SK-N-SH (cell line): ENCODE results near the gene ABR. TPM values are rescaled to one million over a fixed set of nuclear protein-coding genes. Genes with fewer than 3 reads are reported as not detected.
A peak's percentile ranks its signal among the peaks of the same experiment; 100 is the strongest.

Experiments
- CTCF ChIA-PET: fragments of 300-600, 350-600 bp; formaldehyde crosslinking; extraction: SDS; loops from one replicate; lab custom pipeline; 2021; lab: Yijun Ruan, JAX
- POLR2A ChIA-PET: fragments of 350-600 bp; sonication (Branson Sonifier 250); formaldehyde crosslinking; extraction: SDS; loops from one replicate; lab custom pipeline; 2020; ENCODE audit warnings: antibody characterized with exemption, inconsistent platforms; lab: Yijun Ruan, JAX
- DNase-seq: peaks from one replicate; pipeline ENCODE4 v3.0.0; 2012
- H2AFZ ChIP-seq: fragments of 200-600 bp; sonication (generic); 2 replicates; pipeline ENCODE4 v1.8.1; 2016; ENCODE audit warnings: antibody characterized with exemption, mild to moderate bottlenecking, low read depth
- H3F3A ChIP-seq: fragments of 200-600 bp; sonication (generic); replicated peaks from 2 replicates; pipeline ENCODE3; 2016; ENCODE audit warnings: antibody characterized with exemption, mild to moderate bottlenecking; ENCODE audit not compliant: insufficient read depth
- H3K27ac ChIP-seq, 2 experiments: fragments of 200-500 bp in 1 of 2; fragments of 200-600 bp in 1 of 2; sonication (Bioruptor generic) in 1 of 2; sonication (generic), shearing (Covaris generic) in 1 of 2; 2 replicates each; pipeline versions ENCODE4 v1.5.1 to v1.6.1; 2014 to 2016; ENCODE audit warnings: low read depth in 2 of 2, inconsistent platforms in 1 of 2, low read length in 1 of 2, mild to moderate bottlenecking in 1 of 2, mixed read lengths in 1 of 2
- H3K27me3 ChIP-seq: fragments of 200-600 bp; sonication (generic), shearing (Covaris generic); 2 replicates; pipeline ENCODE4 v1.6.1; 2016; ENCODE audit warnings: mixed run types; ENCODE audit not compliant: insufficient read depth
- H3K36me3 ChIP-seq, 2 experiments: fragments of 200-500 bp in 1 of 2; fragments of 200-600 bp in 1 of 2; sonication (Bioruptor generic) in 1 of 2; sonication (generic) in 1 of 2; replicated peaks in 1 of 2; 2 replicates each; pipeline versions ENCODE3 to v1.5.1; 2014 to 2016; ENCODE audit warnings: low read length in 1 of 2, mild to moderate bottlenecking in 1 of 2; ENCODE audit not compliant: insufficient read depth in 2 of 2, control insufficient read depth in 1 of 2
- H3K4me1 ChIP-seq, 2 experiments: fragments of 200-500 bp in 1 of 2; fragments of 200-600 bp in 1 of 2; sonication (Bioruptor generic) in 1 of 2; sonication (generic), shearing (Covaris generic) in 1 of 2; 2 replicates each; pipeline versions ENCODE4 v1.5.1 to v1.6.1; 2014 to 2016; ENCODE audit warnings: low read depth in 1 of 2, low read length in 1 of 2, mixed run types in 1 of 2; ENCODE audit not compliant: insufficient read depth in 2 of 2, control insufficient read depth in 1 of 2
- H3K4me2 ChIP-seq: fragments of 200-600 bp; sonication (generic), shearing (Covaris generic); 2 replicates; pipeline ENCODE4 v1.6.1; 2017; ENCODE audit warnings: mixed run types
- H3K4me3 ChIP-seq, 2 experiments: fragments of 200-500 bp in 1 of 2; fragments of 200-600 bp in 1 of 2; sonication (Bioruptor generic) in 1 of 2; sonication (generic), shearing (Covaris generic) in 1 of 2; 2 replicates each; pipeline versions ENCODE4 v1.5.1 to v1.8.1; 2014 to 2016; ENCODE audit warnings: low read depth in 2 of 2, inconsistent platforms in 1 of 2, low read length in 1 of 2, mild to moderate bottlenecking in 1 of 2, mixed read lengths in 1 of 2, moderate library complexity in 1 of 2
- H3K79me2 ChIP-seq: fragments of 200-600 bp; sonication (generic); 2 replicates; pipeline ENCODE4 v1.8.1; 2017; ENCODE audit warnings: mild to moderate bottlenecking; ENCODE audit not compliant: insufficient read depth
- H3K9ac ChIP-seq: fragments of 200-600 bp; sonication (generic); 2 replicates; pipeline ENCODE4 v1.6.1; 2017; ENCODE audit warnings: mixed run types
- H3K9me2 ChIP-seq: fragments of 200-600 bp; sonication (generic); 2 replicates; pipeline ENCODE4 v1.6.1; 2017; ENCODE audit warnings: mixed run types
- H3K9me3 ChIP-seq: fragments of 200-600 bp; sonication (generic); 2 replicates; pipeline ENCODE4 v1.6.1; 2017; ENCODE audit warnings: mixed run types, mild to moderate bottlenecking, moderate library complexity
- H4K20me1 ChIP-seq: fragments of 200-600 bp; sonication (generic); 2 replicates; pipeline ENCODE4 v1.6.1; 2017; ENCODE audit warnings: mild to moderate bottlenecking, mixed run types; ENCODE audit not compliant: insufficient read depth
- EP300 ChIP-seq, 2 experiments: IDR thresholded peaks; 2 replicates each; pipeline versions ENCODE4 v1.4.0 to v1.6.1; 2012; ENCODE audit warnings: borderline replicate concordance in 1 of 2, low read depth in 1 of 2, low read length in 1 of 2
- FOSL2 ChIP-seq: IDR thresholded peaks from 2 replicates; pipeline ENCODE4 v1.4.0; 2012; ENCODE audit warnings: low read depth, mild to moderate bottlenecking, moderate library complexity, borderline replicate concordance
- FOXM1 ChIP-seq: IDR thresholded peaks from 2 replicates; pipeline ENCODE4 v1.4.0; 2012; ENCODE audit warnings: low read depth, mild to moderate bottlenecking
- GATA2 ChIP-seq: sonication (generic); formaldehyde crosslinking; IDR thresholded peaks from 2 replicates; pipeline ENCODE4 v1.5.0; 2020; ENCODE audit warnings: mild to moderate bottlenecking, missing genetic modification reagents
- JUND ChIP-seq: IDR thresholded peaks from 2 replicates; pipeline ENCODE4 v1.4.0; 2012
- MEF2A ChIP-seq: IDR thresholded peaks from 2 replicates; pipeline ENCODE4 v1.4.0; 2012; ENCODE audit warnings: low read depth, borderline replicate concordance
- NFIC ChIP-seq: IDR thresholded peaks from 2 replicates; pipeline ENCODE4 v1.4.0; 2012; ENCODE audit warnings: borderline replicate concordance
- NRF1 ChIP-seq: IDR thresholded peaks from 2 replicates; pipeline ENCODE4 v1.6.1; 2012; ENCODE audit warnings: low read depth, mild to moderate bottlenecking, low read length
- POLR2AphosphoS5 ChIP-seq: IDR thresholded peaks from 2 replicates; pipeline ENCODE4 v1.6.1; 2012; ENCODE audit warnings: low read depth, low read length
- RAD21 ChIP-seq: IDR thresholded peaks from 2 replicates; pipeline ENCODE4 v1.6.1; 2012; ENCODE audit warnings: mild to moderate bottlenecking, low read length
- RCOR1 ChIP-seq: fragments of 150-350 bp; IDR thresholded peaks from 2 replicates; pipeline ENCODE4 v1.6.1; 2017; ENCODE audit warnings: antibody characterized with exemption, low read length
- RFX5 ChIP-seq: IDR thresholded peaks from 2 replicates; pipeline ENCODE4 v1.6.1; 2012; ENCODE audit warnings: mild to moderate bottlenecking, improper control_type of control experiment, low read length
- RXRA ChIP-seq: IDR thresholded peaks from 2 replicates; pipeline ENCODE4 v1.4.0; 2012; ENCODE audit warnings: low read depth, mild to moderate bottlenecking, borderline replicate concordance
- SIN3A ChIP-seq: IDR thresholded peaks from 2 replicates; pipeline ENCODE4 v1.6.1; 2012; ENCODE audit warnings: low read depth, mild to moderate bottlenecking, low read length, moderate library complexity, borderline replicate concordance
- TAF1 ChIP-seq: IDR thresholded peaks from 2 replicates; pipeline ENCODE4 v1.6.1; 2012; ENCODE audit warnings: low read depth, mild to moderate bottlenecking, low read length, moderate library complexity, borderline replicate concordance
- TCF12 ChIP-seq: IDR thresholded peaks from 2 replicates; pipeline ENCODE4 v1.4.0; 2012
- YY1 ChIP-seq: IDR thresholded peaks from 2 replicates; pipeline ENCODE4 v1.4.0; 2012; ENCODE audit warnings: low read depth, mild to moderate bottlenecking
- WGBS: methylation state at CpG from one replicate; pipeline ENCODE4 v1.1.6; 2017; ENCODE audit warnings: low lambda C conversion rate; 5-methylcytosine and 5-hydroxymethylcytosine counted together
- polyA plus RNA-seq, 3 experiments: library from polyadenylated mRNA; depleted of rRNA; stranded (reverse); fragments of >200 nt; gene quantifications; 2 replicates each; pipeline ENCODE4 v1.2.3, GENCODE V29; 2012
- TF ChIP-seq, protein P1 (sequence below): IDR thresholded peaks from 2 replicates; pipeline ENCODE4; 2012
- TF ChIP-seq, protein P2 (sequence below): IDR thresholded peaks from 2 replicates; pipeline ENCODE4 v1.4.0; 2012; ENCODE audit warnings: low read depth, borderline replicate concordance
- TF ChIP-seq, protein P3 (sequence below): fragments of 150-350 bp; IDR thresholded peaks from 2 replicates; pipeline ENCODE4 v1.6.1; 2017; ENCODE audit warnings: antibody characterized with exemption, low read length, low read depth, borderline replicate concordance
- TF ChIP-seq, protein P4 (sequence below): fragments of 150-350 bp; IDR thresholded peaks from 2 replicates; pipeline ENCODE4 v1.6.1; 2016; ENCODE audit warnings: mild to moderate bottlenecking, low read depth, low read length

Gene ABR
- polyA plus RNA-seq, 1 of the 3 experiments (the other 2 are of a cell fraction): 117 TPM

DNA sequence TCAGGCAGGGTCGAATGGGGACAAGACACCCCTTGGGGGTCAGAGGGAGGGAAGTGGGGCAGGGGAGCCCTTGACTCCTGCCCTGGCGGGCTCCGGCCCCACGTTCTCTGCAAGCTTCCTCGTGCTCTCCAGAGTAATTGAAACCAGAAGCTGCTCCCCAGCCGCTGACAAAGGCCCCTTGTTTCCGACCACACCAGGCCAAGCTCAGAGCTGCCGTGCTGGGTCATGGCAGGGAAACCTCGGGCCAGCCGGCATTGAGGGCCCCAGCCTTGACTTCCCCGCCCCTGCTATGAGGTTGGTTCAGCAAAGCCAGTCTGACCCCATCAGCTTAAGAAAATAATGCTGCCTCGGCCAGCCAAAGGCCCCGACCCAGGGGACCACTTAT, 139.6 kb downstream of the ABR start:
- 80% methylated on average over 9 of the region's 13 CpGs for WGBS
- no peak overlapping the region for H3K9ac ChIP-seq

DNA sequence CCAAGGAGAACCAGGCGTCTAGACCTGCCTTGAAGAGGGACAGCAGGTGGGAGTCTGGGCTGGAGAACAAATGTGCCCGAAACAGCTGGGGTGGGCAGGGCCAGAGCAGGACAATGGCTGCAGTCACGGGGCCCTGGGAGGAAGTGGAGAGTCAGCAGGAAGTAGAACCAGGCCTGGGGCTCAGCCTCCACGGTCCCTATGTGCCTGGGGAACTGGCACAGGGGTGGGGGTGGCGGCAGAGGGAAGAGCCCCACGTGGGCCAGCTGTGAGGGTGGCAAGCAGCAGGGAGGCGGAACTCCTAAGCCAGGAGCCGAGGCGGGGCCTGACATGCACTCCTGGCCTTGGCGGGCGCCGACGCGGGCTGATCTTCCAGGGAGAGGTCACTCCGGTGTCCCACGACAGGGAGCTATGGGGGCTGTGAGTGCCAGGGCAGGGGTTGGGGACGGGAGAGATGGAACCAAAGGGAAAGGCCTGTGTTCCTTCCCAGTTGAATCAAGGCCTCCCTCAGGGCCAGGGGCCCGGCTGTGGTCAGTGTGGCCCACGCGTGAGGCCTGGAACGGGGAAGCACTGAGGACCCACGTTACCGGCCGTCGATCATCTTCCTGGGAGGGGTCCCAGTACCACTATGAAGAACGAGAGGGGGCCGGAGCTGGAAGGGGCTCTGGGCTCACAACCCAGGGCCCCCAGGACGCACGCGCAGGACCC, 140.1 kb downstream of the ABR start:
- 94% methylated on average over 25 of the region's 30 CpGs for WGBS
- Histone ChIP-seq H3K79me2 (peaks cover 12% of the 10 kb centered on the region; the same call in 1 of the 2 replicates), H3K4me2 (no peak overlapping the region), H4K20me1 (peaks cover 41% of the 10 kb centered on the region), H2AFZ (no peak overlapping the region), H3F3A (peaks cover 5% of the 10 kb centered on the region), H3K4me3 (no peak overlapping the region), H3K4me1 (peaks cover 0 to 13% of the 10 kb centered on the region in 2 experiments; a peak in 1 of 4 replicates), H3K9ac (no peak overlapping the region), H3K27me3 (no peaks in the 10 kb centered on the region), H3K27ac (peak overlapping the region in 1 of 2 experiments; percentile 16; a peak in 1 of 4 replicates), H3K9me3 (no peaks in the 10 kb centered on the region), H3K9me2 (no peaks in the 10 kb centered on the region), H3K36me3 (peaks cover under 1 to 17% of the 10 kb centered on the region in 2 experiments)
- no peak for DNase-seq
- CTCF ChIA-PET: interaction anchor here (0.6 to 7.2 kb wide), 5 partner anchors 9 to 43 kb away, joined by 3 to 54 read pairs (median 4); partner anchors contain the start of gene TIMM22
- POLR2A ChIA-PET: no interaction called here
- TF ChIP-seq FOSL2 (no peak), RXRA (no peak), SIN3A (no peak), POLR2AphosphoS5 (no peak), NFIC (no peak), EP300 (IDR thresholded peaks at IDR 0.05; ENCODE audit: borderline replicate concordance in 1 of 2, low read depth in 1 of 2, low read length in 1 of 2) (no peak), TAF1 (no peak), TCF12 (no peak)
- TF ChIP-seq, protein P1, sequence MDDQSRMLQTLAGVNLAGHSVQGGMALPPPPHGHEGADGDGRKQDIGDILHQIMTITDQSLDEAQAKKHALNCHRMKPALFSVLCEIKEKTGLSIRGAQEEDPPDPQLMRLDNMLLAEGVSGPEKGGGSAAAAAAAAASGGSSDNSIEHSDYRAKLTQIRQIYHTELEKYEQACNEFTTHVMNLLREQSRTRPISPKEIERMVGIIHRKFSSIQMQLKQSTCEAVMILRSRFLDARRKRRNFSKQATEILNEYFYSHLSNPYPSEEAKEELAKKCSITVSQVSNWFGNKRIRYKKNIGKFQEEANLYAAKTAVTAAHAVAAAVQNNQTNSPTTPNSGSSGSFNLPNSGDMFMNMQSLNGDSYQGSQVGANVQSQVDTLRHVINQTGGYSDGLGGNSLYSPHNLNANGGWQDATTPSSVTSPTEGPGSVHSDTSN: no peak
- TF ChIP-seq, protein P2, sequence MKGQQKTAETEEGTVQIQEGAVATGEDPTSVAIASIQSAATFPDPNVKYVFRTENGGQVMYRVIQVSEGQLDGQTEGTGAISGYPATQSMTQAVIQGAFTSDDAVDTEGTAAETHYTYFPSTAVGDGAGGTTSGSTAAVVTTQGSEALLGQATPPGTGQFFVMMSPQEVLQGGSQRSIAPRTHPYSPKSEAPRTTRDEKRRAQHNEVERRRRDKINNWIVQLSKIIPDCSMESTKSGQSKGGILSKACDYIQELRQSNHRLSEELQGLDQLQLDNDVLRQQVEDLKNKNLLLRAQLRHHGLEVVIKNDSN: no peak
- TF ChIP-seq, protein P3, sequence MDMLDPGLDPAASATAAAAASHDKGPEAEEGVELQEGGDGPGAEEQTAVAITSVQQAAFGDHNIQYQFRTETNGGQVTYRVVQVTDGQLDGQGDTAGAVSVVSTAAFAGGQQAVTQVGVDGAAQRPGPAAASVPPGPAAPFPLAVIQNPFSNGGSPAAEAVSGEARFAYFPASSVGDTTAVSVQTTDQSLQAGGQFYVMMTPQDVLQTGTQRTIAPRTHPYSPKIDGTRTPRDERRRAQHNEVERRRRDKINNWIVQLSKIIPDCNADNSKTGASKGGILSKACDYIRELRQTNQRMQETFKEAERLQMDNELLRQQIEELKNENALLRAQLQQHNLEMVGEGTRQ: no peak

More for the DNA sequence above, 139.6 kb downstream of the ABR start:
- Histone ChIP-seq H4K20me1 (peaks cover 38% of the 10 kb centered on the region), H3K27me3 (no peaks in the 10 kb centered on the region), H3K4me3 (no peak overlapping the region), H3K36me3 (peaks cover 5 to 17% of the 10 kb centered on the region in 2 experiments), H3K4me2 (no peak overlapping the region), H3K9me3 (no peaks in the 10 kb centered on the region), H3K27ac (peak overlapping the region in 1 of 2 experiments; percentile 16; a peak in 1 of 4 replicates), H3K9me2 (no peaks in the 10 kb centered on the region), H2AFZ (no peak overlapping the region), H3K4me1 (peaks cover 0 to 13% of the 10 kb centered on the region in 2 experiments; a peak in 1 of 4 replicates), H3K79me2 (peaks cover 12% of the 10 kb centered on the region; the same call in 1 of the 2 replicates), H3F3A (peaks cover 5% of the 10 kb centered on the region)
- no peak for DNase-seq
- ChIA-PET CTCF (interaction anchor here (0.6 to 7.2 kb wide), 5 partner anchors 9 to 43 kb away, joined by 3 to 54 read pairs (median 4); partner anchors contain the start of gene TIMM22), POLR2A (no interaction called here)
- TF ChIP-seq YY1 (no peak), JUND (no peak), FOXM1 (no peak), RFX5 (no peak), TAF1 (no peak), MEF2A (no peak), NRF1 (no peak), GATA2 (no peak), RCOR1 (no peak), RAD21 (no peak), RXRA (no peak), SIN3A (no peak)
- TF ChIP-seq, protein P4, sequence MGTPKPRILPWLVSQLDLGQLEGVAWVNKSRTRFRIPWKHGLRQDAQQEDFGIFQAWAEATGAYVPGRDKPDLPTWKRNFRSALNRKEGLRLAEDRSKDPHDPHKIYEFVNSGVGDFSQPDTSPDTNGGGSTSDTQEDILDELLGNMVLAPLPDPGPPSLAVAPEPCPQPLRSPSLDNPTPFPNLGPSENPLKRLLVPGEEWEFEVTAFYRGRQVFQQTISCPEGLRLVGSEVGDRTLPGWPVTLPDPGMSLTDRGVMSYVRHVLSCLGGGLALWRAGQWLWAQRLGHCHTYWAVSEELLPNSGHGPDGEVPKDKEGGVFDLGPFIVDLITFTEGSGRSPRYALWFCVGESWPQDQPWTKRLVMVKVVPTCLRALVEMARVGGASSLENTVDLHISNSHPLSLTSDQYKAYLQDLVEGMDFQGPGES: no peak
- TF ChIP-seq, protein P2: no peak
- TF ChIP-seq, protein P3: no peak
- TF ChIP-seq, all 33 proteins: peak for 0
